ENCODE measurements around the gene KRT86. TPM values are rescaled to one million over a fixed set of nuclear protein-coding genes. Genes with fewer than 3 reads are reported as not detected.

The KRT86 gene
- not detected in 2 replicates for total RNA-seq
- long read RNA-seq = 0 reads

- Mint-ChIP-seq H3K36me3 (ENCODE audit: low read depth) (no peaks in the 10 kb centered on the region), H3K9me3 (no peaks in the 10 kb centered on the region), H3K27ac (ENCODE audit: unreplicated experiment) (no peak within 1 kb of the TSS), H3K4me1 (peaks cover 18% of the 10 kb centered on the region), H3K27me3 (ENCODE audit: low read depth) (peaks cover 33% of the 10 kb centered on the region), H3K4me3 (no peak within 1 kb of the TSS)
- DNase-seq (ENCODE audit: low read depth, low spot score) = no peak
- TF ChIP-seq CTCF (conservative IDR thresholded peaks at IDR 0.05) = no peak
These were observed at the start of gene KRT86 for GRCh38 chr12:52274521-52275120. Gene KRT86, plus strand, starts transcription at chr12:52274645. Its CDS starts 27,272 bp downstream, at chr12:52301917.

- Mint-ChIP-seq H3K4me3 (no peak overlapping the region), H3K27me3 (ENCODE audit: low read depth) (peaks cover 67% of the 10 kb centered on the region), H3K9me3 (no peaks in the 10 kb centered on the region), H3K27ac (ENCODE audit: unreplicated experiment) (no peak overlapping the region), H3K36me3 (ENCODE audit: low read depth) (no peaks in the 10 kb centered on the region), H3K4me1 (no peaks in the 10 kb centered on the region)
- TF ChIP-seq CTCF (conservative IDR thresholded peaks at IDR 0.05) = no peak
- DNase-seq (ENCODE audit: low read depth, low spot score) = no peak
These were observed 48.7 kb upstream of the KRT86 start for GRCh38 chr12:52225752-52226151.

- H3K4me3 Mint-ChIP-seq = no peak overlapping the region
- no peaks in the 10 kb centered on the region for H3K36me3 Mint-ChIP-seq (ENCODE audit: low read depth)
- H3K9me3 Mint-ChIP-seq = no peaks in the 10 kb centered on the region
- H3K4me1 Mint-ChIP-seq = peaks cover 4% of the 10 kb centered on the region
- no peak for TF ChIP-seq CTCF (conservative IDR thresholded peaks at IDR 0.05)
- no peak overlapping the region for H3K27ac Mint-ChIP-seq (ENCODE audit: unreplicated experiment)
- no peak for DNase-seq (ENCODE audit: low read depth, low spot score)
- H3K27me3 Mint-ChIP-seq (ENCODE audit: low read depth) = peaks cover 69% of the 10 kb centered on the region
These were observed 48.0 kb upstream of the KRT86 start for GRCh38 chr12:52226446-52226845.

- no peak for DNase-seq (ENCODE audit: low read depth, low spot score)
- peaks cover 77% of the 10 kb centered on the region for H3K27me3 Mint-ChIP-seq (ENCODE audit: low read depth)
These were observed 46.8 kb upstream of the KRT86 start for GRCh38 chr12:52227606-52228166.

GRCh38 chr12:52228366-52228765 is 46.1 kb upstream of the KRT86 start:
- no peak overlapping the region for H3K27ac Mint-ChIP-seq (ENCODE audit: unreplicated experiment)
- peaks cover 81% of the 10 kb centered on the region for H3K27me3 Mint-ChIP-seq (ENCODE audit: low read depth)
- DNase-seq (ENCODE audit: low read depth, low spot score) = no peak
- no peak overlapping the region for H3K4me3 Mint-ChIP-seq
- TF ChIP-seq CTCF (conservative IDR thresholded peaks at IDR 0.05) = no peak
- H3K36me3 Mint-ChIP-seq (ENCODE audit: low read depth) = no peaks in the 10 kb centered on the region
- H3K9me3 Mint-ChIP-seq = no peaks in the 10 kb centered on the region
- H3K4me1 Mint-ChIP-seq = peaks cover 16% of the 10 kb centered on the region

More at GRCh38 chr12:52227606-52228166, 46.8 kb upstream of the KRT86 start:
- no peak for TF ChIP-seq CTCF (conservative IDR thresholded peaks at IDR 0.05)
- Mint-ChIP-seq H3K27ac (ENCODE audit: unreplicated experiment) (no peak overlapping the region), H3K4me1 (peaks cover 16% of the 10 kb centered on the region), H3K9me3 (no peaks in the 10 kb centered on the region), H3K4me3 (no peak overlapping the region), H3K36me3 (ENCODE audit: low read depth) (no peaks in the 10 kb centered on the region)
